Jurkat, Clone E6-1 (cell line): ENCODE results near the gene TYK2.
A peak's percentile ranks its signal among the peaks of the same experiment; 100 is the strongest.

Experiments
- DNase-seq: peaks from one replicate; pipeline ENCODE4 v3.0.0-alpha.2; 2011; ENCODE audit warnings: low read depth, low spot score
- H3K4me3 ChIP-seq: 2 replicates; pipeline ENCODE4 v1.5.1; 2011; ENCODE audit warnings: mild to moderate bottlenecking, low read length, control low read depth, moderate library complexity

Gene TYK2

GRCh38 chr19:10320602-10321416 is 59.6 kb downstream of the TYK2 start:
- H3K4me3 ChIP-seq = no peak overlapping the region
- DNase-seq = no peak

GRCh38 chr19:10318807-10319682 is 61.3 kb downstream of the TYK2 start:
- DNase-seq = no peak
- H3K4me3 ChIP-seq = no peak overlapping the region

GRCh38 chr19:10317857-10318462 is 62.4 kb downstream of the TYK2 start:
- DNase-seq = no peak
- H3K4me3 ChIP-seq = no peak overlapping the region

- no peak overlapping the region for H3K4me3 ChIP-seq
- no peak for DNase-seq
These were observed 63.1 kb downstream of the TYK2 start for GRCh38 chr19:10317045-10317856.

GRCh38 chr19:10316229-10317044 is 63.9 kb downstream of the TYK2 start:
- DNase-seq = no peak
- peak overlapping the region; percentile 90 for H3K4me3 ChIP-seq

- DNase-seq = peak; percentile 76
These were observed 64.8 kb downstream of the TYK2 start, which contains the start of gene FDX2 for GRCh38 chr19:10315335-10316214. Gene FDX2, minus strand, starts transcription at chr19:10316015. Its CDS starts 19 bp downstream, at chr19:10315996.

GRCh38 chr19:10309423-10309822 is 70.9 kb downstream of the TYK2 start, which contains the start of gene ZGLP1:
Gene ZGLP1, minus strand, starts transcription at chr19:10309815.
- no peak within 1 kb of the TSS for H3K4me3 ChIP-seq
- no peak for DNase-seq

More at GRCh38 chr19:10315335-10316214, 64.8 kb downstream of the TYK2 start, which contains the start of gene FDX2:
- peak within 1 kb of the TSS; percentile 90 for H3K4me3 ChIP-seq

- DNase-seq = no peak
- no peak overlapping the region for H3K4me3 ChIP-seq
These were observed 74.0 kb downstream of the TYK2 start for GRCh38 chr19:10306327-10306726.

GRCh38 chr19:10305139-10305806 is 75.1 kb downstream of the TYK2 start:
- no peak for DNase-seq
- no peak overlapping the region for H3K4me3 ChIP-seq
